HG03565 (cell line): ENCODE results near the gene OSBPL10.

Experiments
- ATAC-seq: cut with Tn5 transposase; IDR thresholded peaks from one replicate; pipeline ENCODE4 v1.9.1; 2021; ENCODE audit warnings: mild to moderate bottlenecking, moderate library complexity; ENCODE audit not compliant: unreplicated experiment

Gene OSBPL10

DNA sequence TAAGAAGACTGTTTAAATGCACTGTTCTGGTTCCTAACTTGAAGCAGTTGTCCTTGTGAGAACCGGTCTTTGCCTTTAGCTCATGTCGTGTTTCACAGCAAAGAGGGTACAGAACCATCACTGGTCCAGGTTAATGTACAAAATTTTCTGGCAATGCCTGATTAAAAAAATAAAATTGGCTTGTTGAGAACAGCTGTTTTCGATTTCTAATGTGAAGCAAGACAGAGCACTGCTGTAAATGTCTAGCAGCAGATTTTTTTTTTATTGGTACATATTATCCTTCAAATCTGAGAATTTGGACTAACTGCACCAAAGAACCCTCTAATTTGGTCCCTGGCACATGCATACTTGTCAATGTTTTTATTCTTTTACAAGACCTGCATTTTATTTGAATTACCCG lies 345.0 kb downstream of the OSBPL10 start:
- no peak for ATAC-seq

DNA sequence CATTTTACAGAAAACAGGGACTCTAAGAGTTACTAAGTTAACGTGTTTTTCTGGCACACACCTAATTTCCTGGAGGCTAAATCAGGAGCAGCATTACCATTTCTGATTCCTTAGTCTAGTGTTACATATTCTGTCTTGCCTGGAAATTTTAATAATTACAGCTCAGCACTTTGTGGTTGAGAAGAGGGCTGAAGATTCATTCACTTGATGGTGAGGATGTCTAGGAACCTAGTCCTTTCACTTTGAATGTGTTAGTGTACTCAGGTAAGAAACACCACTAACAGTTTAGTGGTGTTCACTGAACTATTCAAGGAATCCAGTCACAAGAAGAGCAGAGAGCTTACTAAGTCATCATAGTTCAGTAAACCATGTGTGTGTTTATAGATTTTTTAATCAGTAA lies 345.5 kb downstream of the OSBPL10 start:
- ATAC-seq = peak; percentile 70

DNA sequence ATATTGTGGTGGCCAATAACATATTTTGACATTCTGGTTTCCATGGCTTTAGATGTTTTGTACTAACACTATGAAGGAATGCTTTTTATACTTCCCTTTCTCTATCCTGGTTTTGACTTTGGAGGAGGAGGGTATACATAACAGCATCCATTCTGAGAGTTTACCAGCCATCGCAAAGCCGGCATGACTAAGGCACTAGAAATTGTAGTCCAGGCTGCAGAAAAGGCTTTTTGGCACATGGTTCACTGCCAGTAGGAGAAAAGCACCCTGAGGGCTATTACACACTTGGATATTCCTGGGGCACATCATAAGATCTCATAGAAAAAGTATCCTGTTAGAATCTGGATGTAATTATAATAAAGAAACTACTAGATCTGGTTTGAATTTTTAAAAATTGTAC lies 346.6 kb downstream of the OSBPL10 start:
- no peak for ATAC-seq

DNA sequence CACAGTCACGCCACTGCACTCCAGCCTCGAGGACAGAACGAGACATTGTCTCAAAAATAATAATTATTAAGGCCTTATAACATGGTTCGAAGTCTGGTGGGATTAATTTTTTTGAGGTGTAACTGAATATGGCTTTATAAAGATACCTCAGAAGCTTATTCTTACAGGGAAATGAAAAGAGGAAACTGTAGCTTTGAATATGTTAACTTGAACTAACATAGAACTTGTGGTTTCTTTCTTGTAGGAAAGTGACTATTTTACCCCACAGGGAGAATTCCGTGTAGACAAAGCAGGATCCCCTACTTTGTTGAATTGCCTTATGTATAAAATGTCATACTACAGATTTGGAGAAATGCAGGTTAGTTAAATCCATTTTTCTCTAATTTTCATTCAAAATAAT lies 352.0 kb downstream of the OSBPL10 start:
- no peak for ATAC-seq

DNA sequence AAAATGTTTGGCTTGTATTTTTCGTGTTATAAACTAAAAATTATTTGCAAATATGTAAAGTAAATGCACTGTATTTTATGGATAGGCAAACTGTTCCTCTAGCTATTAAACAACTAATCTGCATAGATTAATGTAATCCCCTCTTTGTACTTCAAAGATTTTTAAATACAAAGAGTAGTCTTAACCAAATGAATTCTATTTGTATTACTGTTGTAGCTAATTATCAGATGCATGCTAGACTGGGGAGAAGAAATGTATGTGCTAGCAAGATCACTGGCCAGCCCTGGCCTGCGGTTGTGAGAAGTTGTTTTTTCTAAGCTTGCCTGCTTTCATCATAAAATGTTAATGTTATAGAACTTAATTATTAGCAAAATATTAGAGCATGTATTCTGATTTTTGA lies 355.7 kb downstream of the OSBPL10 start:
- ATAC-seq = no peak

DNA sequence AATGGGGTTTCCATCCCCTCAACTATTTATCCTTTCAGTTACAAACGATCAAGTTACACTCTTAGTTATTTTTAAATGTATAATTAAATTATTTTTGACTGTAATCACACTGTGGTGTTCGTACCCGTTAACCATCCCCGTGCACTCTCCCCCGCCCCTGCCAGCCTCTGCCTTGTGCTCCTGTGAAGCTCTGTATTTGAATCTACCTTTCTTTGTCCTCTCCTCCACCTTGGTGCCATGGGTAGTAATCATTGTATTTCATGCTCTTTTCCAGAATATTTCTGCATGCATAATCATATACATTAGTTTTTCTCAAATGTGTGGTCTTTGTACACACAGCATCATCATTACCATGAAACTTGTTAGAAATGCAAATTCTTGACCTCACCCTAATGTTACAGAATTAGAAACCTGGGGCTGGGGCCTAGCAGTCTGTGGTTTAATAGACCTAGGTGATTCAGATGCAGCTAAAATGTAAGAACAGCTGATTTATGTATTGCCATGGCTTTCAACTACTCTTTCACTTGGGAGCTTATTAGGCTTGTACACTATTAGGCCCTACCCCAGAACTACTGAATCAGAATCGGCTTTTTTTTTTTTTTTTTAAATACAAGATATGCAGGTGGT lies 356.9 kb downstream of the OSBPL10 start:
- ATAC-seq = no peak

DNA sequence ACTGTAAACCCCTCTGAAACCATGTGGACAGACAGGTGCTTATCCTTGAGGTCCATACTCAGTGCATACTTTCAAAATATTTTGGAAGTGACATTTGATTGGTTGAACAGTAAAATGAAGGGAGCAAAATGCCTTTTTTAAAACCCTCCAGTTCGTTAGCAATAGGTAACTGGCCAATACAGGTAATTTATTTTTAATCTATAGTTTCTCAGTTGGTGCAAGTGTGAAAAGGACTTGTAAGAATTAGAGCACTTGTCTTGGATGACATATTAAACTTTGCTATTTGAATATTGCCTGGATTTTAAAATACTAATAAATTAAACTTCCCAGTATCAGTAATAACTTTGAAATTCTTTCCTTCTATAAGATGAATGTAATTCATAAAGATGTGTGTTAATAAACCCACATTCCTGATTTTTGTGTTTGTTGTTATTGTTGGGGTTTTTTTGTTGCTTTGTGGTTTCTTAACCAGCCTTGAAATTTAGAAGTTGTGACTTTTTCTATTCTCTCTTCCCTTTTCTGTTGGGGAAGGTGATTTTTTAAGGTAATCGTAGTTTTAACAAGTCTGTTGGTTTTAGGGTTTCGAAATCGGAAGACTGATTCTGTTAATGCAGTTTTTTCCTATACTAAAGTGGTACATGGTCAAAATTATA lies 358.3 kb downstream of the OSBPL10 start:
- ATAC-seq = peak; percentile 42

DNA sequence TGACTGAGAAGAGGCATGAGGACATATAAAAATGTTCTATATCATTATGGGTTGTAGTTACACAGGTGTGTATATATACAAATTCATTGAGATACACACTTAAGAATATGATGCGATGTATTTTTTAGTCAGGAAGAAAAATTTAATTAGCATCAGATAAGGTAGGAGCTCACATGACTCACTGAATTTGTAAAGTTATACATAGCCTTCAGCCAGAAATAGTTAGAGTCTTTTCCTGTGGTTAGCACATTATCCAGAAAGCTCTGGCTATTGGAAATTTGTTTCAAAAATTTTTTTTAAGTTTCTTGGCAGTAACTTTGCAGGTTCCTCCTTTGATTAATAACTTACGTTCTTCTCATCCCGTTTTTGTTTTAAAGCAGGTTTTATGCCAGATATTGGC lies 359.7 kb downstream of the OSBPL10 start:
- ATAC-seq = no peak

DNA sequence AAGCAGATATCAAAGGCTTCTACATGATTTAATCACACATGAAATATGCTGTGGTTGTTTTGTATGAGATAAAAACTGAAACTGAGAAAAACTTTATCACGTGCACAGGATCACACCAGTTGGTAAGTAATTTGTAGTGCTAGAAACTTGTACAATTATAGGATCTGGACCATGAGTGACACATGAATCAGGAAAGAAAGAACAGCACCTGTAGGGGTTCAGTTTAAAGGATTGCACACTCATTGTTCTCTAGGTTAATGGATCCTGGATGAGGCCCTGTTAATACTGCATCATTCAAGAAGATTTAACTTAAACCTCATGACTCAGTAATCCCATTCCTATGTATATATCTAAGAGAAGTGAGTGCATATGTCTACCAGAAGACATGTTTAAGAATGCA lies 360.4 kb downstream of the OSBPL10 start:
- ATAC-seq = no peak

DNA sequence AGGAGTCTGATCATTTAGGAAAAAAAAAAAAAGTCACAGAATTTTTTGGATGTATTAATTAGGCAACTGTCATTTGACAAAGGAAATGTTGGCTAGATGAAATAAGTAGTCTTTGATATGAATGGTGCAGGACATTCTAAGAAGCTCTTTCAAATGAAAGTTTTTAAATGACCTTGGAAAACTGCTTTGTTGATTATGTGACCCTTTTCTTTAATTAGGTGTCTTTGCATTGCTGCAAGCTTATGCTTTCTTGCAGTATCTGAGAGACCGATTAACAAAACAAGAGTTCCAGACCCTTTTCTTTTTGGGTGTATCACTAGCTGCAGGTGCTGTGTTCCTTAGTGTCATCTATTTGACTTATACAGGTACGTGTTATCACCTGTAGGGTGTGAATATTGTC lies 364.4 kb downstream of the OSBPL10 start:
- ATAC-seq = no peak

DNA sequence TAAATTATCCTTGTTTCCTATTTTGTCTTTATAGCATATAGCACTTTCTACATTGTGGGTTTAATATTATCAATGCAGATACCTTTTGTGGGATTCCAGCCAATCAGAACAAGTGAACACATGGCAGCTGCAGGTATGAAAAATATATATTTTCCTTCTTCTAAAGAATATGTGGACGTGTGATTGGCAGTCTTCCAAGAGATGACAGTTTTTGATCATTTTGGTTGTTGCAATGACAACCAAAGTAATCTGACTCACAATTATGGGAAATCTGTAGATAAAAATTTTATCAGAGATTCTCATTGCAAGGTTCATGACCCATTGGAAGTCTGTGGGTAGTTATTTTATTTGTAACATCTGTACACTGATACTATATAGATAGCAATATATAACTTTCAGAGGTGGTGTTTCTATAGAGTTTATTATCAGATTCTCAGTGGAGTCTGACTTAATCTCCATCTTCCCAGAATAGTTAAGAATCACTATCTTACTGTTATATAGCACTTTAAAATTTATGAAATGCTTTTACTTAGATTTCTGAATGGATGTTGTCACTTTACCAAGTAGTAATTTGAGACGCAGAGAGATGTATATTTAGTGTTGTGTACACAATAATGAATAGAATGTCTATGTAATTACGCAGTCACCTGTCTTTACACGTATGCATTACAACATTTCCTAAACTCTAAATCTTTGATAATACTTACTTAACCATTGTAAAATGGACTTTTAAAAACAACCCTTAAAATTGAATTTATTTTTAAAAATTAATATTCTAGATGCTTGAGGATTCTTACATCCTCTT lies 365.8 kb downstream of the OSBPL10 start:
- no peak for ATAC-seq

DNA sequence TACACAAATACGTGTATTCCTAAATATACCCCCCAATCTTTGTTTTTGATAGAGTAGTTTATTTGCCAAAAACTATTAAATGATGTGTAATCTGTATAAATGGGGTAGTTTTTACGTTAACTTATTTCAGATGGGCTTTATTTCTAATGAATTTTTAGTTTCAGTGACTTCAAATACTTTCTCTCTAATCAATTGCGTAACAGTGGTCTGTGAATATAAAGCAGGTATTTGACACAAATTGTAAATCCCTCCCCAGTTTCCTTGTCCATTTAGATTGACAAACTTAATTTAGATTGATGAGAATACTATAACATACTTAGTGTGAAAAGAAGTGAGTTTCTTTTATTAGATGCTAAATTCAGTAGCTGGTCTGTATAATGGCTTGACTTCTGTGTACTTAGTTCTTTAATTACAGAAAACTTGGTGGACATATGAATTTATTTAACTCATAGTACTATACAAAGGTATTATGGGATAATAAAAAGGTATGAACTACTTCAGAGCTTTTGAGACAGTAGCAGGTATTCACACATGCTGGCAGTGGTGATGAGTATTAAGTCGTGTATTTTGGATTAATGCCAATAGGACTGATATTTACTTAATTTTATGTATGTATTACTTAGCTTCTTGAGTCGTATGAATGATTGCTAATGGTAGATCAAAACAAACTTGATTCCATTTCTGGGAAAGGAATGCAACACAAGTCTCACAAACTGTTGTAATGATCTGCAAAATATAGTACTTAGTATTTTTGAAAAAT lies 366.7 kb downstream of the OSBPL10 start:
- ATAC-seq = no peak

DNA sequence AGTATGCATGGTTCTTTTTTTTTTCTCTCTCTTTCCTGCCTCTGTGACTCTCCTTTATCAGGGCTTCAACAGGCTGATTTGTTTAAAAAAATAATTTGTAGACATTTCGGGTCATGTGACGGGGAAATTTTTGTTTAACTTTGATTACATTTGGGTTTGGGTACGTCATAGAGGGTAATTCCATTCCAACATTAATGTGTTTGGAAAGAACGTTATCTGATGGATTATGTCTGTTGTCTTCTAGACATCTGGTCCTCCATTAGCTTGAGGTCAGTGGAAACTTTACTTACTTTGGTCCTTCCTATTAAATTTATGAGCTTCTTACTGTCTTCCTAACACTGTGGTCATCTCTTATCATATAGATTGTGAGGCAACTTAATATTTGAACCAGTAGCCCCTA lies 367.4 kb downstream of the OSBPL10 start:
- ATAC-seq = no peak

DNA sequence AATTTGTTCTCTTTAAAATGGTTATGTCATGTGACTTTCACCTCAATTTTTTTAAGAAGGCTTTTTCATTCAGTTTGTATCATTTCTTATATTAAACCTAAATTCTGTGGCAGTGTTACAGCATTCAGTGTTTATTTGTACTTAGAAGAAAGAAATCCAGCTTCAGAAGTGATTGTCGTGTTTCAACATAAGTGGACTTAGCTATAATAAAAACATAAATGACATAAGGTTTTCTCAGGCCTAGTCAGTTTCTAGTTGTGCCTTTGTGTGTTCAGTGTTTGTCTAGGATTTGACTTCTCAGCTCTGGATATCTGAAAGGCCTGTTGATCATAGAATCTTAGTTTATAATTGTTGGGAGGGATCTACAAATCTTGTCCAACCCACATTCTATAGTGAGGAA lies 367.9 kb downstream of the OSBPL10 start:
- no peak for ATAC-seq
